HG02840 (cell line): ENCODE data around the gene SLC40A1.

ENCODE experiments used
- ATAC-seq: cut with Tn5 transposase; IDR thresholded peaks from one replicate; pipeline ENCODE4 v1.9.1; 2021; ENCODE audit warnings: mild to moderate bottlenecking, moderate library complexity, moderate number of reproducible peaks; ENCODE audit not compliant: unreplicated experiment, low FRiP score

The SLC40A1 gene

GRCh38 chr2:189542145-189542882, 38.3 kb downstream of the SLC40A1 start:
- no peak for ATAC-seq

GRCh38 chr2:189541591-189541990, 39.0 kb downstream of the SLC40A1 start:
- no peak for ATAC-seq

GRCh38 chr2:189540551-189540950, 40.0 kb downstream of the SLC40A1 start:
- no peak for ATAC-seq

DNA sequence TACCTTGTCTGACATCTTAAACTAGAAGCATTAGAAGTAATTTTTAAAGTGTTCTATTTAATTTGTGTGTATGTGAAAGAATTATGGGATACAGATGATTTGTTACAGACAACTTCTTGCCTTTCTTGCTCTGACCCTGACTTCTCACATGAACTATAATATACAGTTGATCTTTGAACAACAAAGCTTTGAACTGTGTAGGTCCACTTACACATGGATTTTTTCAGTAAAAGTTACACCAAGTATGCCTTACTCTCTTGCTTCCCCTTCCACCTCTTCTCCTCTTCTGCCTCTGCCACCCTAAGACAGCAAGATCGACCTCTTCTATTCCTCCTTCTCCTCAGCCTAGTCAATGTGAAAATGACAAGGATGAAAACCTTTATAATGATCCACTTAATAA, 42.2 kb downstream of the SLC40A1 start:
- ATAC-seq, result no peak

DNA sequence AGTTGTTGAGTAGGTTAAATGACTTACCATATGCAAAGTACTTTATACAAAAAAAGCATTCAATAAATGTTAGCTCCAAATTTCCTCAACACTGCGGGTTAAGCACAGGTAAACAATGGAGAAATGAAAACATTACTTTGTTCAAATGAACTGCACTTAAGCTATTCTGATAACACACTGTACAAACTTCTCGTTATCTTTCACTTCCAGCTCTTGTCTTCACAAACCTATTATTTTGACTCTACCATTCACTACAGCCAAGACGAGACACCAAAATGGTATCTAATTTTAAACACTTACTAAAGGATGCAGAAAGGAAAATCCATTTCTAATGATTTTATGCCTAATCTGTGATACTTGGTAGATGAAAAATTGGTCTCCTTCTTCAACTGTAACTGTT, 43.8 kb downstream of the SLC40A1 start:
- no peak for ATAC-seq

DNA sequence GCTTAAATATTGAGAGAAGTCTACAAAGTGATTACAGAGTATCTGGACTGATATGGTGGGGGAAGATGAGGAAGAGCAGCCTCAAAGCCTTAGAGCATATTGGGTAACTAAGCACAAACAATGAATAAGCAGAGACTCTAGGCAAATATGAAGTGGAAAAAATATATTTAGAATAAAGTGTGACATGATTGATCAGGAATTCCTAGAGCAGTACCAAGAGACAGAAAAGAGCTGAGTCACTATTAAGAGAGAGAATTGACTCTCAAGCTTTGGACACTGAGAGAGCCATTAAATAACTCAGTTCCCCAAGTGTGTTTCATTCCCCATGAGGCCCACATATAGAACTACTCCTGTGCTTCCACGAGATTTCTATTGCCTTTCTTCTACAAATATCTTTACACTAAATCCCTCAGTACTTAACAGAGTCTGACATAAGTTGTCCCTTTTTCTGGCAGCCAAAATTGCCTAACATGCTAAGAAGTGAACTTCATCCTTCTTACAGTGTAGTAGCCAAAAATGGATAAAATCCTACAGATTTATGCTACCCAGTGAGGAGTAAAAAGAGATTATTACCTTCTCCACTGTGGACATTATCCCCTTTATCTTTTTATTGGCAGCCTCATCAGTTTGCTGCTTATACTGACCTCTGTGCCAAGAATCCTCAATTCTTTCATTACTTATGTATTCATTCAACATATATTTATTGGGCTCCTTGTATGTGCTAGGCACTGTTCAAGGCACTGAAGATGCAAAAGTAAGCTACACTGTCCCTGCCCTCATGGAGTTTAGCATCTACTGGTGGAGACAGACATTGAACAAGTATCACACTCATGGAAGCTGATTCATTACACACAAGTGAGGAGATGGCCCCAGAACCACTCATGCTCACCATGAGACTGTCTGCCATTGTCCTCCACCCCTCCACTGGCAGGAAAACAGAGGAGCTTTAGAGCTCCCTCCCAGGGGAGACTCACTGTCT, 45.4 kb downstream of the SLC40A1 start:
- ATAC-seq, result no peak

DNA sequence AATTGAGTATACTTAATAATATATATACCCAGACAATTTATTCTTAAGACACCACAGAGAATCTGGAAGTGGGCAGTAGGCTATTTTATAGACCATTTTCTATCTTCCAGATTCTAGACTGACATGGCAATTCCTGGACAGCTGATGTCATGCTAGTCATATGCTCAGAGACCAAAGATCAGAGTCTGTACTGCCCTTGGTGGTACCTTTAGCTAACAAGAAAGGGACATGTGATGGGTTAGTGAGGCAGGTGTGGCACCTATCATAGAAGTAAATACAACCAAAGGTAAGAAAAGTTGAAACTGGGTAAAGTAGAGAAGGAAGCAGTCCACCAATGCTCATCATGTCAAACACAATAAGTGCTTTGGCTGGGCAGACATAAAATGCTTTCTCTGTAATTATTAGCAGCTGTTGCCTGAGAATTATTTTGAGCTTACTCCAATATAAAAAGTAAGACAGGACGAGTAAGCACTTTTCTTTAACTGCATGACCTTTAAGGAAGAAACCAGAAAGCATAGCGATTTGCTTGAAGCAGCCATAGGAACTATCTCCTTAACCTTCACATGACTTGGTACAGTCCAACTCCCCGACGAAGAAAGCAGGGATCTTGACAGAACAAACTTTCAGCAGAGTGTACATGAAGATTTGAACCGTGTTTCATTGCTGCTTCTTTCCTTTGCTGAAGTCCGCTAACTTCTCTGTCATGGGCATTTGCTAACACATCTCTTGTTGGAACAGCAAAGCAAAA, 47.1 kb downstream of the SLC40A1 start:
- no peak for ATAC-seq

DNA sequence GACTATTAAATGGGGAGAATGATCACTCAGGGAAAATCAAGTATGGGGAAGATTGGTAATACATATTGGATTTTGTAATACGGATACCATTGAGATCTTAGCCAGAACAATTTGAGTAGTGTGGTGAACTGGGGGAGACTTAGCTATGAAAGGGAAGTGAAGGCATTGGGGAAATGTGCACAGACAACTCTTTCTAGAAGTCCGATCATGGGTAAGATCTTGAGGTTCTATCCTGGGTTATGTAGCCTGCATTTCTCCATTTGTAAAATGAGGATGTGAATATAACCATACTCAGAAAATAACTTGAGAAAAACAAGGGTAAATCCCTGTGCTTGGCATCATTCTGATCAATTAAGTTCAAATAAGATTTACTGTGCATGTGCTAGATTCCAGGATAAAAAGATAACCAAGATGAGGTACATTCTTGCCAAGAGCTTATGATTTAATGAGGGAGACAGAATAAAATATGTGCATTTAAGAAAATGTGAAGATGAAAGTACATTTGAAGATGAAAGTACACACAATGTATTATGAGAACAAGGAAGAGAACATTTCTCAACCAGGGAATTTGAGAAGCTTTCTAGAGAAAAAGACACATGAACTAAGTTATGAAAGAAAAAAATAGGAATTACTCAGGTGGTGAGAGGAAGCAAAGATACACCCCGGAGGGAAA, 49.5 kb downstream of the SLC40A1 start:
- no peak for ATAC-seq

DNA sequence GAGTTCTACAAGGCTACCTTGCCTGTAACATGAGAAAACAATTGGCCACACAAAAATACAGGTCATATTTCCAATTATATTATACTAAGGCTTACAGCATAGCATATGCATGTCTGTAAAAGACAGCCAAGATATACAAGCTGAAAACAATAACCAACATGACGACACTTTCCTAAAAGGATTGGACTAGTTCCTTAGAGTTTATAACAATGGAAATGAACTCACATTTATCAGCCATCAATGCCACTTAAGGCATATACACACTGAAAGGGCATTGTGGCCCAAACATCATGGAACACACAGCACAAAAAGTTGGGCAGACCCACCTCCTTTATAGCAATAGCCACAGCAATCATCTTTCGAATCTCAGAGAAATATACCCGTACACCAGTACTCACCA, 52.0 kb downstream of the SLC40A1 start:
- no peak for ATAC-seq

DNA sequence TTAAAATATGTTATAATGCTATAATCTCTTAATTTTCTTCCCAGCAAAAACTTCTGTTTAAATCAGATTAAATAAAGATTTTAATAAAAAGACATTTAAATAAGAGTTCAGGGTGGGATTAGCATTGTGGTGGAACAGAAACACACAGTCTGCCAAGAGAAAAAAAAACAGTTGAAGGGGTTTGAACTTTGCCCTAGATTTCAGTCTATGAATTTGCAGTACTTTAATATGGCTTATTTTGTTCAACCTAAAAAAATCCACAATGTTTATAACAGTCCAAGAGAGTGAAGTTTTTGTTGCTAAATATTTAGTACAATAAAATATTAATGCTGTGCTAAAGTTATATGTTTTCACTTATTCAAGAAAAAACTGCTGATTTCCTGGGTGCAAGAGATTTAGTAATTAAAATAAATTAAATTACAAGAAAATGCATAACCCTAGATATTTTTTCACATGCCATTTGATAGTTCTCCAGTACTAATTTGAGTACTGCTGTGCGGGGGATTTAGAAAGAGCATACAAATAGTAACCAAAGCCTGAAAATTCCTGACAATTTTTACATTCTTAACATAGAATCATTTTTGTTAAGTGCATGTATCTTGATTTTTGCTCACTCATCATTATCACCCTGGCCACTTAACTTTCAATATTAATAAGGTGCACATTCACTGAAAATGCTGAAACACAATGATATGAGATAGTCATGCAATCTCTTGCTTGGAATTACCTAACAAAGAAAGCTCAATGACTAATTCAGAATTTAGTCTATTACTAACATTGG, 52.6 kb downstream of the SLC40A1 start:
- no peak for ATAC-seq

GRCh38 chr2:189527041-189527750, 53.4 kb downstream of the SLC40A1 start:
- ATAC-seq, result no peak

GRCh38 chr2:189526241-189526640, 54.3 kb downstream of the SLC40A1 start:
- no peak for ATAC-seq

- no peak for ATAC-seq
Observed at GRCh38 chr2:189524746-189525145, 55.8 kb downstream of the SLC40A1 start.

DNA sequence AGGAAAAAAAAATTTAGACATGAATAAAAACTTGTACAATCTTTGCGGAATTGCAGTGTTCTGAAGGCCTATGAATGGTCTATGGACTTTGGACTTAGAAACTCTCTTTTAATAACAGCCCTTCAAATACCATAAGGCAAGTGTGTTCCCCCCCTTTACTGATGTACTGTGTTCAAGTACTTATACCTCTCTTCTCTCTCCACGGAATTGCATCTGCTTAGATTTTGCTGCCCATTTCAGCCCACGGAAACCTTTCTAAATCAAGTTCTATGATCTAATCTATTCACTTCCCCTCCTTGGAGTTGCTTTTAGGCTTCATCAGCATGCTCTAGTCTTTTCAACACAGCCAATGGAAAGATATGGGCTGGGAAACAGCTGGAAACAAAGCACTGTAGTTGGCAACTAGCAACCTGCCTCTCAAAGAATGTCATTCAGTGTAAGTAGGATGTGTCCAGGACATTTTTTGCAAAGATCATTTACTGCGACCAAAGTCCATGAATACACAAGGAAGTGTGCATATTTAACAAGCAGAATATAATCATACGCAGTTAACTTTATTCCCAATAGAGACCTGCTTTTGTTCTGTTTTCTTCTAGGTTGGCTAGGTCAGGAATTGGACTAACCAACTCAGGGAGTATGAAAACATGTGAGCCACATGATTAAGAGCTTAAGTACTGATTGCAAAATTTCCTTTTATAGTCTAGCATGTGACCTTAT, 58.0 kb downstream of the SLC40A1 start:
- no peak for ATAC-seq

DNA sequence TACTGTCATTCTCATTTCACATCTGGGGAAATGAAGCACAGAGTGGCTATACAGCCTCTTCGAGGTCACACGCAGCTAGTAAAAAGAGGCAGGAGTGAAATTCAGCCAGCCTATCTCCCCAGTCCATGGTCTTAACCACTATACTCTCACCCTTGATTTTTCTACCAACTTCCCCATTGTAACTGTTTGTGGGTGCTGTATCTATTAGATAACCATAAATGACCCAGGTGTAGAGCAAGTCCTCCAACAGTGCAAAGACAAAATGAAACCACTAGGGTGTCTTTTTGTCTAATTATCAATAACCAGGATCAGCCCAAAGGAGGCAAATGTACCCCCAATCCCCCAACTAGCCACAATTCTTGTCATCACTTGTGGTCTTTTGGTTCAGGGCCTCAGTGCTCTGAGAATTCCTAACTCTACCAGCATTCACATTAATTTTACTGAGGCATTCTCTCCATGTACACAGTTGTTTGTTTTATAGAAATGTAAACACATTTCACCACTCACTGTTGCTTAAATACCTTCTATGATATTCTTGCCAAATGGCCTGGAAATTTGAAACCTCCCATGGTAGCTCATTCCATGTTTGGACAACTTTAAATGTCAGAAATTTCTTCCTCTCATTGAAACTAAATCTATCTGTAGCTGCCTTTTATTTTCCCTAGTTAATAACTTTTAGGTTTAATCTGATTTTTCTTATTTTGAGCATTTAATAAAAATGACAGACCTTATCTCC, 58.7 kb downstream of the SLC40A1 start:
- no peak for ATAC-seq

GRCh38 chr2:189519631-189520387, 60.8 kb downstream of the SLC40A1 start:
- ATAC-seq, result no peak
